NCI-H1417 (cell line): ENCODE results near the gene CDH4.
A peak's percentile ranks its signal among the peaks of the same experiment; 100 is the strongest.

Experiments
- DNase-seq, 3 experiments: peaks; one replicate each; lab custom pipeline; 2025; lab: John Stamatoyannopoulos, UW

CDH4 gene

DNA sequence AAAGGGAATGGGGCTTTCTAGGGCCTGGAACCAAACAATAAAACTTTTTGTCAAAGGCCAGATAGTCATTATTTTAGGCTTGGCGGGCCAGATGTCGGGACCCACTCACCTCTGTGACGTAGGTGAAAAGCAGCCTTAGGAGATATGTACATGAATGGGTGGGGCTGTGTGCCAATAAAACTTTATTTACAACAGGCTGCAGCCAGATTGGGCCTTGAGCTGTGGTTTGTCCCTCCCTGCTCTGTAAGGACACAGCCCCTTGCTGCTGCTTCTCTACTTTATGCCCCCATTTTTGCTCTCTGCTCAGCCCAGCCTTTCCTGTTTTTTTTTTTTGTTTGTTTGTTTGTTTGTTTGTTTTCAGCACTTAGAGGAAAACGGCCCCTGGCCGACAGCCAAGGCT, 32.7 kb downstream of the CDH4 start:
- DNase-seq: no peak

DNA sequence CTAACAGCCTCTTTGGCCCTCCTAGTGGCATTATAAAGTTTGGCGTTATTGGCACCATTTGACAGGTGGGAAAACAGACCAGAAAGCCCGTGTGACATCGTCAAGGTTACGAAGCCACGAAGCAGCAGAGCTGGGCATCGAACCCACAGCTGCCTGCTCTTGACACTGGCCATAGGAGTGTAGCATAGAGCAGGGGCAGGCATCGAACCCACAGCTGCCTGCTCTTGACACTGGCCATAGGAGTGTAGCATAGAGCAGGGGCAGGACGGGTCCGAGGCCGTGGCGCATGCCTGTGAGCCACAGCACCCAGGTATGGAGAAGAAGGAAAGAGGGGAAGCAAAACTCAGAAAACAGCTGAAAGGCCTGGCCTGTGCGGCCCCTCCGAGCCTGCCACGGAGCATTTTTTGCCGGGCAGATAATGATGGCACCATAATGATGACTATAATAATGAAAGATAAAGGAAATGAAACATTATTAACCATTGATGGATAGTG, 33.1 kb downstream of the CDH4 start:
- peak in 1 of 3 experiments; percentile 24 for DNase-seq

- no peak for DNase-seq
These were observed 33.6 kb downstream of the CDH4 start for GRCh38 chr20:61285691-61286090.

DNA sequence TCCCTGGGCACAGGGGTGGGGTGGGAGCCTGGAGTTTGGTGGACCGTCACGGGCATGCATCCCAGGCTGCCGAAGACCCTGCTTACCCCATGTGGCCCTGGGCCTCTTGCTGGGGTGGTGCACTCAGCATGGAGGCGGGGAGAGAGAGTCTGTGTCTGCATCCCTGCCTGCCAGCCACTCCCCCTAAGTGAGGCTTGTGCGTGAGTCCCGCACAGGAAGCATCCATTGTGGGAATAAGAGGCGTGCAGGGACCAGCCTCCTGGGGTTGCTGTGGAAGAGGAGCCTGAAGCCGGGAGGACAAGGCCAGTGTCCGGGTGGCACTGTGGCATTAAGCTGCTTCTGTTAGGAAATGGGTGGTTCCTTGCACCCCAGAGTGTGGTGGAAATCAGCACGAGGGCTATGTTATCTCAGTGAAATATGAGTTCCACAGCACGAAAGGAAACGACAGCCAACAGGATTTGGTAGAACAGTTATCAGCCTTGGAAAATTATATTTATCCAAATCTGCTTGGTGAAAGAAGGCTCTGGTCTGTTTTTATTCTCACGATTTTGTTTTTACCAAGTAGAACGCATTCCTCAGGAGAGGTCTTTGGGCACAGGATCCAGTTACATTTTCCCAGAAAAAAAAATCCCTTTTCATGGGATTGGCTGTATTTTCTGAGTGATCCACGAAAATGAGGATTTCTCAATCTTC, 35.7 kb downstream of the CDH4 start:
- no peak for DNase-seq

DNA sequence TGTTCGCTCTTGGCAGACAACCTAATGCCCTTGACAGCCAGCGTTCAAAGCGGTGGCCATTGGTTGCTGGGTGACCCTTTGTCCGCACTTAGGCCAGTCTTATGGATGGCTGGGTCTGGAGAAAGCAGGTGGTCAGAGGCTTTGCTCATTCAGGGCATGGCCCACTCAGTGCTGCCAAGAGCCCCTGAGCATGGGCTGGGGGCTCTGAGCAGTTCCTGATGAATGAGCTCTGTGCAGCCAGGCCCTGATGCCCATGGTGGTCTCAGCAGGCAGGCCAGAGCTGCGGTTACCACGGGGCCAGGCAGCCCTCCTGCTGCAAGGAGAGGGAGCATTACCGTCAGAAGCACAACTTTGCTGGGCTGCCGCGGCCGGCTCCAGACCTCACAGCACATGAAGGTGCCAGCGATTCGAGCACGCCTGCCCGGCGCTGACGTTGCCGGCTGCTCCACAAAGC, 36.3 kb downstream of the CDH4 start:
- DNase-seq: no peak

DNA sequence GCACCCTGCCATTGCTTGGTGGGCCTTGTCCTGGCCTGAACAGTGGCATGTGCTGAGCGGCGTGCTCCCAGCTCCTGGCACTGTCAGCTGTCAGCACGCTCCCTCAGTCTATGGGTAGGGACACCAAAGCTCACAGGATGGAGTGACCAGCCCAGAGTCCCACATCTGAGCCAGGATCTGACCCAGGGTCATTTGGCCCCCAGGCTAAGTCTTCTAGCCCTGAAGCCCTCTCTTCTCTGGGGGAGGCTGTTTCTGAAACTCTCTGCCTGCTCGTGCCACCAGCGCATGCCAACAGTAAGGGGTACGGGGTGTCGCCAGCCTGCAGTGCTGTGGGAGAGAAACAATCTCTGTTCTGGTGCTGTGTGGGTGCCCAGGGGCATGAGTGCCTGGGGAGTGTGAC, 37.1 kb downstream of the CDH4 start:
- DNase-seq: no peak

DNA sequence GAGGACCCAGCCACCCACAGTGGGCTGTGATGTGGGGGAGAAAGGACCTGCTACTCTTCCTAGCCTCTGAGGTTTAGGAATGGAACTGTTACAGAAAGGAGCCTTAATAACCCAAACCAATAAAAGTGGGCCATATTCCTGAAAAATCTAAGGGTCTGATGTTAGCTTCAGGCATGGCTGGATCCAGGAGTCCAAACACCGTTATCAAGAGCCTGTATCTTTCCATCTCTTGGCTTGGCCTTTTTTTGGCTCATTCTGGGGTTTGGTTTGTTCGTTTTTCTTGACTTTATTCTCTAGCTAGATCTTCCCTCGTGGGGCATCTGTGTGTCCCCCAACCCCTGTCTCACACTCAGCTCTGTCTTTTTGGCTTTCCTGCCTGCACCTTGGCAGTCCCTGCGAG, 38.7 kb downstream of the CDH4 start:
- no peak for DNase-seq

DNA sequence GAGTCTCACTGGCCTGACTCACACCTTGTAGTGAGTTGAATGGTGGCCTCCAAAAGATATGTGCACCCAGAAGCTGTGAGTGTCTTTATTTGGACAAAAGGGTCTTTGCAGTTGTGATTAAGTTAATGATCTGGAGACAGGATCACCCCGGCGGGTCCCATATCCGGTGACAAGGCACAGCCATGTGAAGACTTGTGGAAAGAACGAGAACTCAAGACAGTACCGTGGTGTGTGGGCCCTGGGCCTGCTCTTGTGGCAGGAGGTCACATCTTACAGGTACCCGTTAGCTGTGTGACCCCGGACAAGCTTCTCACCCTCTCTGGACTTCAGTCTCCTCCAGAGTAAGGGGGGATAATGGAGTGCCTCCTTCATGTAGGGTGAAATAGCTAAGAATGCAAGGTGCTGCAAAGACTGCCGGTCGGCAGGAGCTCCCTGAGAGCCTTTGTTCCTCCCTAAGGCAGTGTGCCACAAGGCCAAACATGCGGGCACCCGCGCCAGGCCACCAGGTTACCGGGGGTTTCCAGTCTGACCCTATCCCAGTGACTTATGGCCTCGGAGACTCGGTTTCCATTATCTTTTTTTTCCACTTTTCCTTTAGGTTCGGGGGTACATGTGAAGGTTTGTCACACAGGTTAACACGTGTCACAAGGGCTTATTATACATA, 39.2 kb downstream of the CDH4 start:
- no peak for DNase-seq

GRCh38 chr20:61292391-61292790, 40.3 kb downstream of the CDH4 start:
- no peak for DNase-seq

DNA sequence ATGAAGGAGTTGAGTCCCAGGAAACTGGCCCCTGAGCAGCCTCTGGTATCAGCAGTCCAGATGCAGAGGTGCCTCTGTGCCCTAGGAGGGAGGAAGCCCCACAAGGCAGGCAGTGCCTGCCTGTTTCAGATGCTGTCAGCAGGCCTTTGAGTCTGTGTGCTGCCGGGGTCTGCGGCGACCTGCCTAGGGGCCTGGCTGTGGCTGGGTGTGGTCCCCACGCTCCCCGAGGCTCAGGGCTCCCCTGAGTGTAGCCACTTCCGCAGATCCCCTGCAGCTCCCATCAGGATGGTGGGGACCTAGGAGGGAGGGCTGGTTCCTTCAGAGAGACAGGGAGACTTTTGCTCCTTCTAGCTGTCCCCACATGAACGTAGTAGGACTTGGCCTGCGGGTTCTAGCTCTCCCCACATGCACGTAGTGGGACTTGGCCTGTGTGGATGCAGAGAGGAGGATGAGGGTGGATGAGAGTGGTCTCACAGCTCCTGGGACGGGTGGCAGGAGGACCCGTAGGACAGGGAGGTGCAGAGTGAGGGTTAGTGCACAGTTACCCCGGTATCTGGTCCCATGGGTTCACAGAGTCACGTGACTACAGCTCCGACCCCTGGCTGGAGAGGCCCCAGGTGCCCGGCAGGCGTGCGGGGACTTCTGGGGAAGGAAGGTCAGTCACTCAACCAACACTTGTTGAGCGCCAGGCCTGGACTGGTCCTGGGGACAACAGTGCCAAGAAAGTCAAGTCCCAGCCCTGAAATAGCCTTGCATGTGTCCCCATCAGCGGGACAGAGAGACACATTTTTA, 41.0 kb downstream of the CDH4 start:
- no peak for DNase-seq

GRCh38 chr20:61293951-61294350, 41.9 kb downstream of the CDH4 start:
- DNase-seq: no peak

GRCh38 chr20:61295249-61295648, 43.2 kb downstream of the CDH4 start:
- no peak for DNase-seq

GRCh38 chr20:61295682-61296628, 43.9 kb downstream of the CDH4 start:
- no peak for DNase-seq

DNA sequence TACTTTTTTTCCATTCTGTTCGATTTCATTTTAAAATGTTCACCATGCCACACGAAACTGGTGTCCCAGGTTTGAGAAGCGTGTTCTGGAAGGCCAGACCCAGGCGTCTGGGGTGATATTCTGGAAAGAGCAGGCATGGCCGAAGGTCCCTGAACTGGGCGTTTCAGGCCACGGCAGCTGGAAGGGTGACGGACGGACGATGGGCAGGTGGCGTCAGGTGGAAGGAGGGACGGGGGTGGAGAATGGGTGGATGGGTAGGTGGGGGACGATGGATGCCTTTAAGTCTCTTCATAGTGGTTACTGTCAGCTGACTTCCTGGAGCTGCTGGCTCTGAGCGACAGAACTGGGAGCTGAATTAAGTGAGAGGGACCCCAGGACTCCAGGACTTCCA, 44.6 kb downstream of the CDH4 start:
- DNase-seq: no peak

- DNase-seq: no peak
These were observed 45.4 kb downstream of the CDH4 start for GRCh38 chr20:61297491-61297890.

DNA sequence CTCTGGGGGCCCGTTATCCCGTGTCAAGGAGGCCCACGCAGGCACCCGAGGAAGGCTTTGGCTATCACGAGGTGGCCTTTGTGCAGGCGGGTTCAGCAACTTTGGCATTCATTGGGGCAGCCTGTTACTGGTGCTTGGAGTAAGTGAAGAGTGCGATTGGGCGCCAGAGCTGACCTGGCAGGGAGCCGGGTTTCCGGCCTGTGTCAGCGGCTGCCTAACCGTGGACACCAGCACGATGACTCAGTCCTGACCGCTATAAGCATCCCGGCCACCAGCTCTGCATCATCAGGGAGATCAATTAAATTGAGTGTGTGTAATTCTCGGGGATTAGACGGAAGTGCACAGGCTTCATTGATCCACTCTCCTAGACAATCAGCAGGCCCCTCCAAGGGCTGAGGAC, 45.9 kb downstream of the CDH4 start:
- DNase-seq: no peak

DNA sequence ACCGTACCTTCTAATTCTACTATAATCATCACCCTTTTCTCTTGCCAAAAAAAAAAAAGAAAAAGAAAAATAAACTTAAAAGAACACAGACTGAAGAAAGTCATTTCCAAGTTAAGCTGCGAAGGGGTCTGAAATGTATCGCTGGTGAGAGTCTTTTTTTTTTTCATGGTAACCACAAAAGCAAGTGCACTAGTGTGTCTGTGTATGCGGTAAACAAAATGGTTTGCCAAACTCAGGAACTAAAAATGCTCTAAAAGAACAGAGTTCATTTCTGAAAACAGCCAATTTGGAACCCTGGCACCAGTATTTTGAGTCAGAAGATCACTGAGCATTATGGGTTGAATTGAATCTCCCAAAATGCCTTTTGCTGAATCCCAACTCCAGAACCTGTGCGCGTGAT, 46.6 kb downstream of the CDH4 start:
- no peak for DNase-seq

DNA sequence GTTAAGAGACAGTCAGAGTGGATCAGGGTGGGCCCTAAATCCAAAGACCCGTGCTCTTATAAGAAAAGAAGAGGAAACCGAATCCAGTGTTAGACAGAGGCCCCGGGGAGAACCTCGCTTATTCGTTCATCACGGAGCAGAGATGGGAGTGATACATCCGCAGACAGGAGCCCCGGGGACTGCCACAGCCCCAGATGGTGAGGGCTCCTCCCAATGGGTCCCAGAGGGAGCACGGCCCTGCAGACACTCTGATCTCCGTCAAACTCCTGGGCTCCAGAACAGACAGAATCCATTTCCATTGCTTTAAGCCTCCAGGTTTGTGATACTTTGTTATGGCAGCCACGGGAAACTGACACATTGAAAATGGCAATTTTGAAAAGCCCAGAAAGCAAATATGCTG, 47.0 kb downstream of the CDH4 start:
- DNase-seq: no peak

DNA sequence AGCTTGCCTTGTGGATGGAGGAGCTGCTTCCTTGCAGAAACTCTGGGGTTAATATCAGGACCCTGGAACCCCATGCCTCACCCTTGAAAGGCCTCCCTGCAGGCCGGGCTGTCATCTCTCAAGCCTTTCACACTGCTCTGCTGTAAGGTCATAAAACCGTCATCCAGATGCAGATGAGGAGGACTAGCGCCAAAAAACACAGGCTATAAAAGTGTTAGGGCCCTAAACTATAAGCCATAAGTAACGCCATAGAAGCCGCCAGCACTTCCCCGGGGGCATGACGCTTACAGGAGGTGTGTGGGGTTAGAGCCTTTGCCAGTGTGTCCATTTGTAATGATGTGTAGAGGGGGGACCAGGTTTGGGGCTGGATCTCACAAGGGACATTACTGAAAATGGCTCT, 47.6 kb downstream of the CDH4 start:
- DNase-seq: peak in 2 of 3 experiments; percentile 59 to 67

GRCh38 chr20:61300293-61300692, 48.2 kb downstream of the CDH4 start:
- no peak for DNase-seq

GRCh38 chr20:61300709-61301108, 48.6 kb downstream of the CDH4 start:
- no peak for DNase-seq
